Fibroblast of upper back skin (primary cell): ENCODE data around the gene PLSCR3.
"Not testable (repeated sequence)": the region's sequence is repeated elsewhere in the genome, so short reads cannot be mapped to it uniquely, and the experiment has no call there.

Experiments used
- DNase-seq: peaks from one replicate; pipeline ENCODE4 v3.0.0-alpha.2; 2013

Gene PLSCR3

DNA sequence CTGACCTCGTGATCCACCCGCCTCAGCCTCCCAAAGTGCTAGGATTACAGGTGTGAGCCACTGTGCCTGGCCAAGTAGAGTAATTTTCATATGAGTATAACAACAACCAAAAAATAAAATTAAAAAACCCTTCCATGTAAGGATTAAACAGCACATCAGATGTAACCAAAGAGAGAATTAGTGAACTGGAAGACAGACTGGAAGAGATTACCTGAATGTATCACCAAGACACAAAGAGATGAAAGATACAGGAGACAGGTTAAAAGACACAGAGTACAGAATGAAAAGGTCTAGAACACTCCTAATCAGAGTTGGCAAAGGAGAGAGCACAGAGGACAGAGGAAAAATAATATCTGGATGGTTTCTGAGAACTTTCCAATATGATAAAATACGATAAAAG, 15.2 kb downstream of the PLSCR3 start:
- no peak for DNase-seq

GRCh38 chr17:7374353-7374752, 20.0 kb downstream of the PLSCR3 start:
- DNase-seq: no peak

GRCh38 chr17:7370853-7371252, 23.5 kb downstream of the PLSCR3 start:
- no peak for DNase-seq

- no peak for DNase-seq
Measured at GRCh38 chr17:7369825-7370224, 24.5 kb downstream of the PLSCR3 start.

GRCh38 chr17:7368599-7368994, 25.7 kb downstream of the PLSCR3 start:
- DNase-seq: not testable (repeated sequence)

DNA sequence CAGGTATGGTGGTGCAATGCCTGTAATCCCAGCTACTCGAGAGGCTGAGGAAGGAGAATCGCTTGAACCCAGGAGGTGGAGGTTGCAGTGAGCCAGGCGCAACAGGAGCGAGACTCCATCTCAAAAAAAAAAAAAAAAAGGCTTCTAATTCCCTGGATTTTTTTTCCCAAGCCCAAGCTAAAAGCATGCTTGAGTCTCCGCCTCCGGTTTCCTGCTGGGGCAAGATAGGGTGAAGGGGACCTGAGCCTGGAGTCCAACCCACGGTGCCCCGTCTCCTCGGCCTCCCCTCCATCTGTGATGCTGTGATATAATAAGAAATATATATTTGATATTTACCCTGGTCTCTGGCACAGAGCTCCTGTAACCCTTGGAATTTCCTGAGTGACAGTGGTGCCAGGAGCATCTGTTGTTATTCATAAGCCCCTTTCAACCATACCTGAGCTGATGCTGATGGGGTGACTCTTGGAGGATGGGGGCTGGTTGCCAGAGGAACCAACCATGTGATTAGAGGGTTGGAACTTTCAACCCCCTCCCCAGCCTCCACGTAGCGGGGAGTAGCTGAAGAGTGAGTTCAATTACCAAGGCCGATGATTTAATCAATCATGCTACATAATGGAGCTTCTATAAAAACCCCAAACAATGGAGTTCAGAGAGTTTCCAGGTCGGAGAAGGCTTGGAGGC, 26.3 kb downstream of the PLSCR3 start:
- no peak for DNase-seq

DNA sequence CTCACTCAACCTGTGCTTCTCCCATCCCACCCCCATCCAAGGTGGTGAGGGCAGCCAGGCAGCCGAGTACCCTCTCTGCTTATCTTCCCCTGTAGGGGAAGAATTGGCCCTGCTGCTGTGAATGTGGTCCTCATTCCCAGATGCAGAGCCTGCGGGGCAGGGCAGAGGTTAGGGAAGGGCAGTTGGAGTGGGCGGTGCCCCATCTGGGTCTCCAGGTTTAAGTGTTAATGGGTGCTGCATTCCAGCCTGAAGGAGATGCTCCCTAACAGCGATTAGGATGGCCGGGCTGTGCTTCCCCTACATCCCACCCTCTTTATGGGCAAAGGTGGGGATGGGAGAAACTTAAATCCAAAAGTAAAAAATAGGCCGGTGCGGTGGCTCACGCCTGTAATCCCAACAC, 27.2 kb downstream of the PLSCR3 start:
- no peak for DNase-seq

DNA sequence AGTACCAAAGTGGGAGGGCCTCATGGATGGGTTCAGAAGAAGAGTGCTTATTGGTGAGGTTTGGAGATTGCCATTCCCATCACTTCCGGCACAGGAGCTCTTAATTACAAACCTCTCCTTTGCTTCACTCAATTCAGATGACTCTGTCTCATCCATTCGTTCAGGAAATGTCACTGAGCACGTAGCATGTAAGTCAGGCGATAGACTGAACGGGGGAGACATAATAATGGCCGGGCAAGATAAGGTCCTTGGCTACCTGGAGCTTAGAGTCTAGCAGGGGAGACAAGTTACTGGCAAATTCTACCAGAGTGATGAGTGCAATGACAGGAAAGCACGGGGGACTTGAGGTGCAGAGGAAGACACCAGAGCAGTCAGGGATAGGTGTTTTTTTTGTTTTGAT, 28.4 kb downstream of the PLSCR3 start:
- DNase-seq: not testable (repeated sequence)

- DNase-seq: no peak
Measured at GRCh38 chr17:7363311-7363710, 31.0 kb downstream of the PLSCR3 start.

- no peak for DNase-seq
Measured at GRCh38 chr17:7361906-7362305, 32.4 kb downstream of the PLSCR3 start.

GRCh38 chr17:7357381-7357780, 36.9 kb downstream of the PLSCR3 start:
- DNase-seq: no peak

GRCh38 chr17:7356756-7357155, 37.6 kb downstream of the PLSCR3 start:
- no peak for DNase-seq

DNA sequence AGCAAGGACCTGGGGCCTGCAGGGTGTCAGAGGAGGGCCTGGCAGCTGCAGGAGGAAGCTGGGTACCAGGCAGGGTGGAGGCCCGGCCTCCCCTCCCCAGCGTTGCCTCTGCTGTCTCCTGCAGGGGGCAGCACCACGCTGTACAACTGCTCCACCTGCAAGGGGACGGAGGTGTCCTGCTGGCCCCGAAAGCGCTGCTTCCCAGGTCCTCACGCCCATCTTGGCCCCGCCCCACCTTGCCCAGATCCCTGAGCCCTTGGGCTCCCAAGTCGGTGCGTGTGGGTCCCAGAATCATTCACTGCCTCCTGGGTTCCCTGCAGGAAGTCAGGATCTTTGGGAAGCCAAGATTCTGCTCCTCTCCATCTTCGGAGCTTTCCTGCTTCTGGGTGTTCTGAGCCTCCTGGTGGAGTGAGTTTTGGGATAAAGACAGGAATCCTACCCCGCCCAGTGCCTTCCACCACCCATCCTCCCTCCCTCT, 38.2 kb downstream of the PLSCR3 start:
- peak; percentile 50 for DNase-seq

DNA sequence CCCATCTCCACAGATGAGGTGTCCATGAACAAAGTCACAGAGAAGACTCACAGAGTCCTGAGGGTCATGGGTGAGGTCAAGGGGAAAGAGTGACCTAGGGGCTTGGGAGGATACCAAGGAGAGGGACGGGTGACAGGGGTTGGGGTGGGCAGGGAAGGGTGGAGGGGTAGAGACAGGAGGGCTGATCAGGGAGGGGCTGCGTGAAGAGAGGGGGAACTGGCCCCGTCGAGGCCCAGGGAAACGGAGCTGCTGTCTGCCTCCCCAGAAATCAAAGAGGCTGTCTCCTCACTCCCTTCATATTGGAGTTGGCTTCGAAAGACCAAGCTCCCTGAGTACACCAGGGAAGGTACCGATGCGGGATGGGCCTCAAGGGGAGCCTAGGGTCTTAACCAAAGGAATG, 38.8 kb downstream of the PLSCR3 start:
- DNase-seq: no peak

GRCh38 chr17:7355053-7355452, 39.3 kb downstream of the PLSCR3 start, which contains the start of gene TMEM95:
Gene TMEM95, plus strand, starts transcription at chr17:7355156. Its CDS starts 49 bp downstream, at chr17:7355205.
- DNase-seq: peak; percentile 18

DNA sequence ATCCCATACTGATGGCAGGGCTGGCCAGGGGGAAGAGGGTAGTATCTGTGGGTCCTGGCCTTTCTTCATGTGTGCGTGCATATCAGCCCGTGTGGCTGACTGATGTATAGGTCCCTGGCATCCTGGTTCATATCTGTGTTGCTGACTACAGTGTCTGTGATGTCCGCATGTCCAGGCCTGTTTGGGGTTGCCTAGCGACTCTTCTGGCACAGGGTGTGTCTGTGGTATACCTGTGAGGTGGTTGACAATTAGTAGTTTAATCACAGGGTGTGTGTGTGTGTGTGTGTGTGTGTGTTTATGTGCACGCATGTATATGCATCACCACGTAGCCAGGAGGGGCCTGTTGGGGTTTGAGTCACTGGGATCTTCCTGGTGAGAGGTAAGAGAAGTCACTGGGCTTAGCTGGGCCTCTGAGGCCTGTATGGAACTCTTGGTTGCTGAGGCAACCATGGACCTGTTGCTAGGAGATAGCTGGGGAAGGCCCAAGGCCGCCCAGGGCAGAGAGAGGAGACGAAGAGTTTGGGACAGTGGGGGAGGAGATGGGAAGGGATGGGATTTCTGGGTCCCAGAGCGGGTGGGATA, 40.0 kb downstream of the PLSCR3 start:
- peak; percentile 49 for DNase-seq

DNA sequence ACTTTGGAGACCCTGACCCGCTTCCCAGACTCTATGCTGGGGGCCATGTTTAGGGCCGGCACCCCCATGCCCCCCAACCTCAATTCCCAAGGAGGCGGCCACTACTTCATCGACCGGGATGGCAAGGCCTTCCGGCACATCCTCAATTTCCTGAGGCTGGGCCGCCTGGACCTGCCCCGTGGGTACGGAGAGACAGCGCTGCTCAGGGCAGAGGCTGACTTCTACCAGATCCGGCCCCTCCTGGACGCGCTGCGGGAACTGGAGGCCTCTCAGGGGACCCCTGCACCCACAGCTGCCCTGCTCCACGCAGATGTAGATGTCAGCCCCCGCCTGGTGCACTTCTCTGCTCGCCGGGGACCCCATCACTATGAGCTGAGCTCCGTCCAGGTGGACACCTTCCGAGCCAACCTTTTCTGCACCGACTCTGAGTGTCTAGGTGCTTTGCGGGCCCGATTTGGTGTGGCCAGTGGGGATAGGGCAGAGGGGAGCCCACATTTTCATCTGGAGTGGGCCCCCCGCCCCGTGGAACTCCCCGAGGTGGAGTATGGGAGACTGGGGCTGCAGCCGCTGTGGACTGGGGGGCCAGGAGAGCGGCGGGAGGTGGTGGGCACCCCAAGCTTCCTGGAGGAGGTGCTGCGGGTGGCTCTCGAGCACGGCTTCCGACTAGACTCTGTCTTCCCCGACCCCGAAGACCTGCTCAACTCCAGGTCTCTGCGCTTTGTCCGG, 41.3 kb downstream of the PLSCR3 start:
- no peak for DNase-seq

DNA sequence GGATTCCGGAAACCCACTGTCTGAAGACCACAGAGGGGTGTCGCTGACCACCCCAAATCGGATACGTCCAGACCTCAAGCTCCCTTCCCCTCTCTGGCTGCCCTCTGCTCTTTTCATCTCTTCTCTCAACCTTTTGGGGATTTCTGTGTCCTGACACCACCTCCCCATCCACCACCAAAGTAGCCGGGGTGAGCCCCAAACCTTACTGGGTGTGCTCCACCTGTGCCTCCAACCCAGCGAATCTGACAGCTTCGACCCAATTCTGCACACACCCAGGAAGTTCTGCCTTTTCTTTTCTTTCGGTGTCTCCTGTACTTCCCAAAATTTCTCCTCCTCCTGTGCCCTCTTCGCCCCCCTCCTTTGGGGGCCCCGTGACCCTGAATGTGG, 41.8 kb downstream of the PLSCR3 start:
- DNase-seq: no peak

DNA sequence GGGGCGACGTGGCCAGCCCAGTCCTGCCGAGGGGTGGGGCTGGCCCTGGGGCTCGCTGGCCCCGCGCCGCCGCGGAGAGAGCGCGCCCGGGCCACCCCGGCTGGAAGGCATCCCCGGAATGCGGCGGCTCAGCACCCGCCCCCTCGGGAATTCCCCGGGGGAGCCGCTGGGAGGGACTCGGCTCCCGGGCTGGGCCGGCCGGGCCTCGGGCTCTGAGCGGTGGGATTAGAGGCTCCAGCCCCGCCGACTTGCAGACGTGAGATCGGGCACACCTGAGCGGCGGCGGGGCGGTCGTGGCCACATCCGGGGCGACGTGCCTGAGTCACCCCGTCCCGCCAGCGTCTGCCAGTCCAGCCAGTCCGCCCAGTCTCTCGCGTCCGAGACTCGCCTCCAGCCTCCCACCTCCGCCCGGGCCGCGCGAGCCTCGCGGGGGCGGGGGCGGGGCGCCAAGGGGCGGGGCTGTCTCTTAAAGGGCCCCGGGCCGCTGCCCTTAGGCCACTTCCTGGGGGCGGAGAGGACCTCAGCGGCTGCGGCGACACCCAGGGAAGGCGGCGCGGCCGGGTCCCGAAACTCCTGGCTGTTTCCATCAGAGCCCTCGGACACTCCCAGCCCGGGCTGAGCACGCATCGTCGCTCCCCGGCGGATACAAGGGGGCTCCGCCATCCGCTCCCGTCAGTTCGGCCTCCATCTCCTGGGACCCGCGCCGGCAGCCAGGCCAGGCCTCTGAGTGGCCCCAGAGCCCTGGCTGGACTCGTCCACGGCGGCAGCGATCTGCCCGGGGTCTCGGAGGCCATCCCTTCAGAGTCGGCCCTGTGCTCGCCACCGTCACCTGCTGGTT, 42.4 kb downstream of the PLSCR3 start, which contains the start of gene KCTD11:
TSS of gene KCTD11 (plus strand) at position 498 of the 838 bp plus-strand sequence.
- DNase-seq: peak; percentile 94

GRCh38 chr17:7348478-7349242, 45.7 kb downstream of the PLSCR3 start:
- DNase-seq: peak; percentile 72

DNA sequence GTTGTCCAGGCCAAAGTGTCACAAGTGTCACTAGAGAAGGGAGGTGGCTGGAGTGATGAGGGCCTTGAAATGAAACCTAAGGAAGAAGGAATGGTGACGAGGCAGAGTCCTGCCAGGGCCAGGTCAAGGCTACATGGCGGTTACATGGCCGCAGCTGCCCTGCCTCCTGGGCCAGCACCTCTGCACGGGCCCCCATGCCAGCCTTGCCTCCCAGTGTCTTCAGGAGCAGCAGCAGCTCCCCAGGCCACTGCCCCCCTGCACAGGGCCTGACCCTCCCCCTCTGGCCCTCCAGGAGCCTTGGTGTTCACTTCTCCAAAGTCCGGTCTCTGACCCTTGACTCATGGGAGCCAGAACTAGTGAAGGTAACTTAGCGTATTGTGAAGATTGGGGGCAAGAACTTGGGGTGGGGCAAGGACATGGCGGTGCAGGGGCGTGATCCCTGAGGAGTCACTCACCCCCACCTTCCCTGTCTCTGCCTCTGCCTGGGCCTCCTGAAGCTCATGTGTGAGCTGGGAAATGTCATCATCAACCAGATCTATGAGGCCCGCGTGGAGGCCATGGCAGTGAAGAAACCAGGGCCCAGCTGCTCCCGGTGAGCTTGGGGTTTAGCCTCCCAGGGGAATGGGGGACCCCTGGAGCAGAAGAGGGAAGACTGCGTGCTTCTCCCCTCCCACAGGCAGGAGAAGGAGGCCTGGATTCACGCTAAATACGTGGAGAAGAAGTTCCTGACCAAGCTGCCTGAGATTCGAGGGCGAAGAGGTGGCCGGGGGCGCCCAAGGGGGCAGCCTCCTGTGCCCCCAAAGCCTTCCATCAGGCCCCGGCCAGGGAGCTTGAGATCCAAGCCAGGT, 46.5 kb downstream of the PLSCR3 start:
- DNase-seq: no peak
